ENCODE measurements around the gene EPB41. TPM values are rescaled to one million over a fixed set of nuclear protein-coding genes. Genes with fewer than 3 reads are reported as not detected.

Gene EPB41
- total and polyA plus RNA-seq, 2 of the 8 experiments (the other 6 are each of a cell fraction or from before 2014, with no cell fraction given) = 36.7 to 109 TPM

DNA sequence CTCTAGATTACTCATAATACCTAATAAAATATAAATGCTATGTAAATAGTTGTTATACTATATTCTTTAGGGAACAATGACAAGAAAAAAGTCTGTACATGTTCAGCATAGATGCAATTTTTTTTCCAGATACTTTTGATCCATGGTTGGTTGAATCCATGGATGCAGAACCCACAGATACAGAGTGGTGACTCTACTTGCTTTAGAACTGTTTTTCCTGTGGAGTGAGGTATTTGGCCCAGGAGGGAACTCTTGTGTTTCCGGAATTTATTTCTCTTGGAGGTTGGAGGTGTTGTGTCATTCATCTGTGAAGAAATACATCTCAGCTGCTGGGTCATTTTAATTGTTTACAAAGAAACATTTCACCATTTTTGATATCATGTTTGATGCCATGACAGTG lies 180.6 kb downstream of the EPB41 start:
- 100% methylated on average over 1 of the region's 1 CpG; no CpG with 5 or more reads in 1 of the 2 experiments for WGBS, 2 experiments (ENCODE audit: extremely low coverage in 1 of 2, insufficient coverage in 1 of 2, insufficient read length in 1 of 2, insufficient replicate concordance in 2 of 2, low coverage in 1 of 2, low lambda C conversion rate in 2 of 2, missing lambda C conversion rate in 1 of 2)
- H2AK5ac ChIP-seq (ENCODE audit: low read depth, low read length) = no peak overlapping the region
- peaks cover 2 to 18% (median 6%) of the 10 kb centered on the region in 4 experiments; a peak in 7 of 8 replicates for H3K36me3 ChIP-seq (ENCODE audit: control insufficient read depth in 2 of 4, insufficient read depth in 4 of 4, low read length in 3 of 4)
- no peak overlapping the region for H3K18ac ChIP-seq (ENCODE audit: extremely low read depth, low read length)
- no peak overlapping the region for H3K23ac ChIP-seq (ENCODE audit: insufficient read length)
- no peak overlapping the region for H3K56ac ChIP-seq (replicated peaks; ENCODE audit: insufficient read length, low read depth, low read length)
- no peak for FAIRE-seq
- peaks cover 0 to 7% (median 1%) of the 10 kb centered on the region in 4 experiments; a peak in 2 of 7 replicates for H3K4me1 ChIP-seq (replicated peaks in 1 of 4; ENCODE audit: control insufficient read depth in 3 of 4, insufficient read depth in 4 of 4, low read length in 3 of 4)
- H3K23me2 ChIP-seq (ENCODE audit: low read depth, low read length) = no peaks in the 10 kb centered on the region
- H3K4ac ChIP-seq (replicated peaks; ENCODE audit: insufficient read length, low read depth, low read length) = no peak overlapping the region
- no peaks in the 10 kb centered on the region for H3K79me1 ChIP-seq (ENCODE audit: low read depth, low read length)
- POLR2A ChIA-PET (ENCODE audit: partially characterized antibody) = no interaction called here
- no peak overlapping the region for H3K4me2 ChIP-seq (ENCODE audit: insufficient read depth in 1 of 2, low read depth in 2 of 2, low read length in 2 of 2)
- no peaks in the 10 kb centered on the region for H3K79me2 ChIP-seq (ENCODE audit: control insufficient read depth in 1 of 2, insufficient read depth in 2 of 2, low read length in 2 of 2)
- H2BK120ac ChIP-seq (replicated peaks; ENCODE audit: low read depth, low read length) = no peak overlapping the region
- no peaks in the 10 kb centered on the region for H3K27me3 ChIP-seq (replicated peaks in 1 of 4; ENCODE audit: control insufficient read depth in 3 of 4, extremely low read depth in 1 of 4, insufficient read depth in 3 of 4, low read length in 3 of 4)
- H2BK12ac ChIP-seq (ENCODE audit: low read depth, low read length) = no peak overlapping the region
- no peak overlapping the region for H3K27ac ChIP-seq (ENCODE audit: low read depth, low read length)
- no peak overlapping the region for H3K4me3 ChIP-seq (ENCODE audit: extremely low read depth in 1 of 4, insufficient read depth in 2 of 4, low read depth in 3 of 4, low read length in 4 of 4)
- no peak overlapping the region for H3K9ac ChIP-seq (replicated peaks in 1 of 4; ENCODE audit: extremely low read depth in 1 of 4, low read depth in 3 of 4, low read length in 3 of 4)
- H2AFZ ChIP-seq (ENCODE audit: low read length) = no peak overlapping the region
- no peak overlapping the region for H2BK5ac ChIP-seq (ENCODE audit: low read depth, low read length)
- H3K9me3 ChIP-seq (ENCODE audit: insufficient read depth in 2 of 2, low read depth in 1 of 2, low read length in 1 of 2) = no peaks in the 10 kb centered on the region
- no peak for DNase-seq (ENCODE audit: low read depth in 1 of 2, low spot score in 2 of 2)
- no peak overlapping the region for H4K8ac ChIP-seq (ENCODE audit: extremely low read depth, insufficient read depth, low read length)
- H4K91ac ChIP-seq (replicated peaks; ENCODE audit: insufficient read length, low read length) = no peak overlapping the region
- no peak overlapping the region for H3K14ac ChIP-seq (ENCODE audit: insufficient read length)
- H2BK15ac ChIP-seq (ENCODE audit: low read length) = no peak overlapping the region
- H4K20me1 ChIP-seq (replicated peaks in 1 of 2; ENCODE audit: control insufficient read depth in 1 of 2, insufficient read depth in 2 of 2, low read length in 2 of 2) = no peaks in the 10 kb centered on the region
- no peak overlapping the region for H4K5ac ChIP-seq (ENCODE audit: insufficient read length, low read depth, low read length)
- CTCF ChIA-PET (ENCODE audit: partially characterized antibody) = interaction anchor here (0.9 to 1.2 kb wide), 3 partner anchors 26 to 200 kb away, joined by 3 to 5 read pairs (median 4); no protein-coding TSS in a partner anchor
- no peak overlapping the region for H2BK20ac ChIP-seq (ENCODE audit: low read length)
- TF ChIP-seq SUZ12 (IDR thresholded peaks at IDR 0.05; ENCODE audit: low read length) (no peak), BACH1 (IDR thresholded peaks at IDR 0.05; ENCODE audit: low read length) (no peak), KDM4A (IDR thresholded peaks at IDR 0.05; ENCODE audit: low read depth, low read length, severe bottlenecking) (no peak), BRCA1 (IDR thresholded peaks at IDR 0.05; ENCODE audit: low read depth, low read length) (no peak), TCF12 (IDR thresholded peaks at IDR 0.05; ENCODE audit: low read depth, low read length) (no peak), SIN3A (conservative IDR thresholded peaks at IDR 0.05 in 1 of 2, IDR thresholded peaks at IDR 0.05 in 1 of 2; ENCODE audit: low read depth in 1 of 2, low read length in 2 of 2) (no peak)
